ENCODE results near the gene ISCU. TPM values are rescaled to one million over a fixed set of nuclear protein-coding genes. Genes with fewer than 3 reads are reported as not detected.

ISCU gene
- polyA plus RNA-seq, 1 donor (not counting 4 experiments of a cell fraction or from before 2014, with no cell fraction given), result 106 TPM

- Histone ChIP-seq H3K4me2 (ENCODE audit: control insufficient read depth, extremely low read depth, insufficient read depth, low read depth, low read length) (no peak overlapping the region), H4K20me1 (ENCODE audit: control insufficient read depth, extremely low read depth, insufficient read depth, low read length) (peaks cover 6% of the 10 kb centered on the region), H3K79me2 (ENCODE audit: control insufficient read depth, insufficient read depth, low read length) (peaks cover 49% of the 10 kb centered on the region), H3K9me3 (ENCODE audit: control insufficient read depth, low read depth, low read length) (no peaks in the 10 kb centered on the region), H3K27me3 (ENCODE audit: control insufficient read depth, extremely low read depth, insufficient read depth, low read length) (no peaks in the 10 kb centered on the region), H3K4me3 (ENCODE audit: control insufficient read depth in 2 of 3, extremely low read depth in 1 of 3, insufficient read depth in 2 of 3, low read depth in 1 of 3, low read length in 3 of 3) (no peak overlapping the region), H3K9ac (ENCODE audit: control insufficient read depth, extremely low read depth, insufficient read depth, low read length) (no peak overlapping the region), H3K9me1 (ENCODE audit: control insufficient read depth, extremely low read depth, insufficient read depth, low read length) (no peaks in the 10 kb centered on the region), H2AFZ (ENCODE audit: control insufficient read depth, low read length) (no peak overlapping the region), H3K36me3 (ENCODE audit: control insufficient read depth in 2 of 2, extremely low read depth in 1 of 2, insufficient read depth in 2 of 2, low read length in 2 of 2) (peaks cover 13% of the 10 kb centered on the region in 2 experiments), H3K27ac (ENCODE audit: control insufficient read depth, insufficient read depth, low read length) (no peak overlapping the region), H3K4me1 (ENCODE audit: control insufficient read depth, extremely low read depth, insufficient read depth, low read length) (no peaks in the 10 kb centered on the region)
- TF ChIP-seq EZH2 (IDR thresholded peaks at IDR 0.05; ENCODE audit: low read length), result no peak
- TF ChIP-seq CTCF (optimal IDR thresholded peaks at IDR 0.05 in 1 of 3, IDR thresholded peaks at IDR 0.05 in 1 of 3, conservative IDR thresholded peaks at IDR 0.05 in 1 of 3; ENCODE audit: extremely low read depth in 1 of 3, insufficient read depth in 2 of 3, low read length in 3 of 3), result no peak
- DNase-seq (ENCODE audit: low read depth, low spot score) (no peak), FAIRE-seq (no peak)
- dilution Hi-C loops (cut with MboI; ENCODE audit: extremely low pct_ligation_motif_present, low sequenced_read_pairs), result no loop called here
Measured at GRCh38 chr12:108543652-108544051, 18.7 kb upstream of the ISCU start.

GRCh38 chr12:108547686-108548085 is 14.7 kb upstream of the ISCU start:
- TF ChIP-seq CTCF (optimal IDR thresholded peaks at IDR 0.05 in 1 of 3, IDR thresholded peaks at IDR 0.05 in 1 of 3, conservative IDR thresholded peaks at IDR 0.05 in 1 of 3; ENCODE audit: extremely low read depth in 1 of 3, insufficient read depth in 2 of 3, low read length in 3 of 3), result no peak
- no peak for TF ChIP-seq EZH2 (IDR thresholded peaks at IDR 0.05; ENCODE audit: low read length)
- dilution Hi-C loops (cut with MboI; ENCODE audit: extremely low pct_ligation_motif_present, low sequenced_read_pairs), result no loop called here
- no peak for FAIRE-seq
- Histone ChIP-seq H3K27me3 (ENCODE audit: control insufficient read depth, extremely low read depth, insufficient read depth, low read length) (no peaks in the 10 kb centered on the region), H3K9ac (ENCODE audit: control insufficient read depth, extremely low read depth, insufficient read depth, low read length) (no peak overlapping the region), H3K4me1 (ENCODE audit: control insufficient read depth, extremely low read depth, insufficient read depth, low read length) (no peaks in the 10 kb centered on the region), H3K9me1 (ENCODE audit: control insufficient read depth, extremely low read depth, insufficient read depth, low read length) (peaks cover 4% of the 10 kb centered on the region), H3K9me3 (ENCODE audit: control insufficient read depth, low read depth, low read length) (no peaks in the 10 kb centered on the region), H2AFZ (ENCODE audit: control insufficient read depth, low read length) (no peak overlapping the region), H3K27ac (ENCODE audit: control insufficient read depth, insufficient read depth, low read length) (no peak overlapping the region), H4K20me1 (ENCODE audit: control insufficient read depth, extremely low read depth, insufficient read depth, low read length) (peaks cover 3% of the 10 kb centered on the region), H3K36me3 (ENCODE audit: control insufficient read depth in 2 of 2, extremely low read depth in 1 of 2, insufficient read depth in 2 of 2, low read length in 2 of 2) (peaks cover 13 to 19% of the 10 kb centered on the region in 2 experiments), H3K79me2 (ENCODE audit: control insufficient read depth, insufficient read depth, low read length) (peaks cover 54% of the 10 kb centered on the region), H3K4me3 (ENCODE audit: control insufficient read depth in 2 of 3, extremely low read depth in 1 of 3, insufficient read depth in 2 of 3, low read depth in 1 of 3, low read length in 3 of 3) (no peak overlapping the region), H3K4me2 (ENCODE audit: control insufficient read depth, extremely low read depth, insufficient read depth, low read depth, low read length) (no peak overlapping the region)
- DNase-seq (ENCODE audit: low read depth, low spot score), result no peak

Measured in keratinocyte (primary cell).